ENCODE data around the gene SUCO. TPM values are rescaled to one million over a fixed set of nuclear protein-coding genes. Genes with fewer than 3 reads are reported as not detected.

SUCO gene
- total and polyA plus RNA-seq, 2 experiments from 2014 or later = 39.1 to 113 TPM

DNA sequence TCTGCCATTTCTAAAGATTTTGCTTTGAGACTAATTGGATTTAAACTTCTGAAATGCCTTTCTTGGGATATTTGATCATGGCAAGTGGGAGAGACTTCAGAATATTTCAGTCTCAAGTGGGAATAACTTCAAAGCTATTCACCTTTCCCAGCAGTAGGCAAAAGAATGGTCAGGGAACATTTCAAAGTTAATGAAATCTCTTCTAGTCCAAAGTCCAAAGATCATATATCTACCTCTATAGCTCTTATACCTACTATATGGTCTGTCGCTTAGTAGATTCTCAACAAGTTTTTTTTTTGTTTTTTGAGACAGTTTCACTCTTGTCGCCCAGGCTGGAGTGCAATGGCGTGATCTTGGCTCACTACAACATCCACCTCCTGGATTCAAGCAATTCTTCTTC lies 44.6 kb upstream of the SUCO start:
- Histone ChIP-seq H3K79me2 (no peaks in the 10 kb centered on the region), H4K20me1 (ENCODE audit: insufficient read depth, poor library complexity, severe bottlenecking) (no peaks in the 10 kb centered on the region), H3K4me2 (no peak overlapping the region), H3K27me3 (no peaks in the 10 kb centered on the region), H3K27ac (peak overlapping the region; percentile 17), H3K36me3 (replicated peaks; ENCODE audit: insufficient read depth, low read depth) (no peaks in the 10 kb centered on the region), H3K9me2 (replicated peaks; ENCODE audit: insufficient read depth) (no peaks in the 10 kb centered on the region), H2AFZ (no peak overlapping the region), H3K4me3 (no peak overlapping the region), H3K9me3 (ENCODE audit: low read depth) (no peaks in the 10 kb centered on the region), H3K4me1 (ENCODE audit: insufficient read depth) (peaks cover 13% of the 10 kb centered on the region)
- no peak for TF ChIP-seq EZH2phosphoT487 (IDR thresholded peaks at IDR 0.05; ENCODE audit: low read depth, severe bottlenecking, unreplicated experiment)
- TF ChIP-seq, protein P1, sequence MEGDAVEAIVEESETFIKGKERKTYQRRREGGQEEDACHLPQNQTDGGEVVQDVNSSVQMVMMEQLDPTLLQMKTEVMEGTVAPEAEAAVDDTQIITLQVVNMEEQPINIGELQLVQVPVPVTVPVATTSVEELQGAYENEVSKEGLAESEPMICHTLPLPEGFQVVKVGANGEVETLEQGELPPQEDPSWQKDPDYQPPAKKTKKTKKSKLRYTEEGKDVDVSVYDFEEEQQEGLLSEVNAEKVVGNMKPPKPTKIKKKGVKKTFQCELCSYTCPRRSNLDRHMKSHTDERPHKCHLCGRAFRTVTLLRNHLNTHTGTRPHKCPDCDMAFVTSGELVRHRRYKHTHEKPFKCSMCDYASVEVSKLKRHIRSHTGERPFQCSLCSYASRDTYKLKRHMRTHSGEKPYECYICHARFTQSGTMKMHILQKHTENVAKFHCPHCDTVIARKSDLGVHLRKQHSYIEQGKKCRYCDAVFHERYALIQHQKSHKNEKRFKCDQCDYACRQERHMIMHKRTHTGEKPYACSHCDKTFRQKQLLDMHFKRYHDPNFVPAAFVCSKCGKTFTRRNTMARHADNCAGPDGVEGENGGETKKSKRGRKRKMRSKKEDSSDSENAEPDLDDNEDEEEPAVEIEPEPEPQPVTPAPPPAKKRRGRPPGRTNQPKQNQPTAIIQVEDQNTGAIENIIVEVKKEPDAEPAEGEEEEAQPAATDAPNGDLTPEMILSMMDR (IDR thresholded peaks at IDR 0.05; ENCODE audit: poor library complexity) = no peak
- TF ChIP-seq EZH2 (IDR thresholded peaks at IDR 0.05; ENCODE audit: borderline replicate concordance) = no peak
- 91% methylated on average over 3 of the region's 3 CpGs for WGBS (ENCODE audit: low lambda C conversion rate, missing lambda C conversion rate)
- DNase-seq (ENCODE audit: low spot score) = no peak

DNA sequence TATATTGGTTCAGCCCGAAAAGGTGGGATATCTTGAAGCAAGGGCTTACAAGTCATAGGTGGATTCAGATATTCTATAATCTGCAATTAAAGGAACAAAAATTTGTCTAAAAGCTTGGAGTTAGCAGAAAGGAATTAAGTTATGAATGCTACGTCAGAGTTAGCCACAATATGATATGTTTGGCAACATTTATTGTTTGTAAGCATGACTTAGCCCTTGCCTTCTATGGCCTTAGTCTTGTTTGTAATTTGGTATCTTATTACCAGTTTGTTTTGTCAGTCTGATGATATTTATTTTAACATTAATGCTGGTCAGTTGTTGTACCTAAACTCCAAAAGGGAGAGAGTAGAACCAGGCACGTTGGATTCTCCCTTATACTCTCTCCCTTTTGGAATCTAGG lies 43.1 kb upstream of the SUCO start:
- Histone ChIP-seq H3K27ac (no peak overlapping the region), H3K9me2 (replicated peaks; ENCODE audit: insufficient read depth) (no peaks in the 10 kb centered on the region), H3K4me2 (no peak overlapping the region), H3K27me3 (no peaks in the 10 kb centered on the region), H3K4me1 (ENCODE audit: insufficient read depth) (peaks cover 13% of the 10 kb centered on the region), H3K79me2 (no peaks in the 10 kb centered on the region), H3K4me3 (no peak overlapping the region), H2AFZ (no peak overlapping the region), H3K36me3 (replicated peaks; ENCODE audit: insufficient read depth, low read depth) (no peaks in the 10 kb centered on the region), H4K20me1 (ENCODE audit: insufficient read depth, poor library complexity, severe bottlenecking) (no peaks in the 10 kb centered on the region), H3K9me3 (ENCODE audit: low read depth) (no peaks in the 10 kb centered on the region)
- TF ChIP-seq EZH2 (IDR thresholded peaks at IDR 0.05; ENCODE audit: borderline replicate concordance) = no peak
- TF ChIP-seq EZH2phosphoT487 (IDR thresholded peaks at IDR 0.05; ENCODE audit: low read depth, severe bottlenecking, unreplicated experiment) = no peak
- TF ChIP-seq, protein P1 (IDR thresholded peaks at IDR 0.05; ENCODE audit: poor library complexity) = no peak
- DNase-seq (ENCODE audit: low spot score) = no peak
- 89% methylated on average over 3 of the region's 3 CpGs for WGBS (ENCODE audit: low lambda C conversion rate, missing lambda C conversion rate)

DNA sequence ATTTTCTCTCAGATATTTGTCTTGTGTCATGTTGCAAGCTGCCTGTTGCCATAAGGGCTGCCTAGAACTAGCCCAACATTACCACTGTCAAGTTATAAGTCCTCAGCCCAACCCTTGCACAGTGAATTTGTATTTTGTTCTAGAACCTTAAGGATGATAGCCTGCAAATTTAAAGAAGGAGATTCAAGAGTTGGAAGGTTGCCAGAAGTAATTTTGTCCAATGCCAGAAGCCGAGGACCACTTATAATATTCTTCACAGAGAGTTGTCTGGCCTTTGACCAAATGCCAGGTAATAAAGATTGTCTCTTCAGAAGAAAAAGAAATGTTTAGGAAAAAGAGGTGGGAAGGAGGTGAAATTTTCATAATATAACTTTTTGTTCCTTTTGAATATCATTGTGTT lies 40.5 kb upstream of the SUCO start:
- DNase-seq (ENCODE audit: low spot score) = no peak
- no peaks in the 10 kb centered on the region for H3K36me3 ChIP-seq (replicated peaks; ENCODE audit: insufficient read depth, low read depth)

More for the DNA sequence above, 40.5 kb upstream of the SUCO start:
- TF ChIP-seq EZH2phosphoT487 (IDR thresholded peaks at IDR 0.05; ENCODE audit: low read depth, severe bottlenecking, unreplicated experiment) = no peak
- no peak for TF ChIP-seq EZH2 (IDR thresholded peaks at IDR 0.05; ENCODE audit: borderline replicate concordance)
- TF ChIP-seq, protein P1 (IDR thresholded peaks at IDR 0.05; ENCODE audit: poor library complexity) = no peak
- WGBS (ENCODE audit: low lambda C conversion rate, missing lambda C conversion rate) = 77% methylated on average over 1 of the region's 1 CpG
- Histone ChIP-seq H3K4me1 (ENCODE audit: insufficient read depth) (peaks cover 21% of the 10 kb centered on the region), H3K4me2 (no peak overlapping the region), H3K27me3 (no peaks in the 10 kb centered on the region), H3K27ac (no peak overlapping the region), H3K9me2 (replicated peaks; ENCODE audit: insufficient read depth) (no peaks in the 10 kb centered on the region), H3K9me3 (ENCODE audit: low read depth) (no peaks in the 10 kb centered on the region), H4K20me1 (ENCODE audit: insufficient read depth, poor library complexity, severe bottlenecking) (no peaks in the 10 kb centered on the region), H3K79me2 (no peaks in the 10 kb centered on the region), H3K4me3 (no peak overlapping the region), H2AFZ (no peak overlapping the region)
